Measurements from ENCODE around the gene LEKR1. TPM values are rescaled to one million over a fixed set of nuclear protein-coding genes. Genes with fewer than 3 reads are reported as not detected.

The LEKR1 gene
- total and polyA plus RNA-seq, 9 of the 15 experiments (the other 6 are each of a cell fraction or from before 2014, with no cell fraction given), result 0.76 to 1.8 (median 1.2) TPM

DNA sequence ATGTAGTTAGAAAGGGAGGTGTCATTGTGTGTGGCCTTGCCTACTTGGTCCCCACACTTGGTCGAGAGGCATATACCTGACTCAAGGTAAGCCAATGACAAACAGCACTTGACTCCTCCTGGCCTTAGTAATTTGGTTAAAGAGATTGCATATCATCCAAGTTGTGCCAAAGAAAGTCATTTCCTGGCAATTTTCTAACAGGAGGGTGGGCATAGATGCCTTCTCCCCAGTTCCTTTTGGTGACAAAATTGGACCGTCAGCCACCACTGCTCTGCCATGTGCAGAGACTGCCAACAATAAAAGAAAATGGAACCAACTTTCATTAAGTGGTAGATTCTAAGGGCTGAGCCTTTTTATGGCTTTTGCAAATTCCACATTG, 7.9 kb upstream of the LEKR1 start:
- no peak for DNase-seq (ENCODE audit: extremely low read depth in 1 of 4, low spot score in 3 of 4)
- intact Hi-C loops (cut with micrococcal nuclease), result loop anchor here (5.0 to 10.0 kb wide), 2 partner anchors 131 to 263 kb away; partner anchors contain the start of gene SSR3
- FAIRE-seq, result no peak
- Histone ChIP-seq H3K27me3 (ENCODE audit: control insufficient read depth in 2 of 2, insufficient read depth in 2 of 2, low read length in 2 of 2) (no peaks in the 10 kb centered on the region), H3K79me2 (ENCODE audit: control insufficient read depth, insufficient read depth, low read length) (no peaks in the 10 kb centered on the region), H2AFZ (ENCODE audit: low read depth, low read length) (peak overlapping the region; percentile 97), H3K36me3 (ENCODE audit: control insufficient read depth, insufficient read depth, low read length) (no peaks in the 10 kb centered on the region), H3K4me1 (replicated peaks in 1 of 2; ENCODE audit: control insufficient read depth in 2 of 2, insufficient read depth in 2 of 2, low read length in 2 of 2) (peaks cover 10 to 14% of the 10 kb centered on the region in 2 experiments; a peak in 4 of 5 replicates), H3K27ac (ENCODE audit: extremely low read depth, low read depth, low read length) (no peak overlapping the region), H4K20me1 (replicated peaks; ENCODE audit: control insufficient read depth, insufficient read depth, low read length) (no peaks in the 10 kb centered on the region), H3K9me3 (replicated peaks; ENCODE audit: control insufficient read depth, insufficient read depth, low read depth, low read length) (no peaks in the 10 kb centered on the region), H3K9ac (ENCODE audit: insufficient read depth in 1 of 2, low read depth in 2 of 2, low read length in 2 of 2) (peak overlapping the region in 1 of 2 experiments; percentile 56; a peak in 1 of 4 replicates), H3K4me2 (ENCODE audit: insufficient read depth, low read length) (no peak overlapping the region), H3K9me1 (ENCODE audit: control insufficient read depth, insufficient read depth, low read length) (no peaks in the 10 kb centered on the region), H3K4me3 (no peak overlapping the region)
- 60% methylated on average over 2 of the region's 2 CpGs for WGBS (ENCODE audit: insufficient coverage, low coverage, missing lambda C conversion rate)
- ChIA-PET POLR2A (interaction anchor here (0.6 to 1.0 kb wide), 2 partner anchors 8 to 50 kb away, joined by 3 to 4 read pairs; no protein-coding TSS in a partner anchor), CTCF (ENCODE audit: low intra/inter-chr PET ratio) (no interaction called here)
- in situ Hi-C loops (cut with MboI), result no loop called here
- BruUV-seq (replicated peaks), result no TSS peak
- TF ChIP-seq ZNF589 (CRISPR knock-in tag; IDR thresholded peaks at IDR 0.05; ENCODE audit: low read depth), result no peak
- TF ChIP-seq PML (IDR thresholded peaks at IDR 0.05; ENCODE audit: low read length), result no peak
- no peak for TF ChIP-seq MAZ (CRISPR knock-in tag; conservative IDR thresholded peaks at IDR 0.05 in 1 of 2, IDR thresholded peaks at IDR 0.05 in 1 of 2)
- no peak for TF ChIP-seq POLR2A (conservative IDR thresholded peaks at IDR 0.05)
- ATAC-seq, result no peak

GRCh38 chr3:156818890-156819289, 7.3 kb upstream of the LEKR1 start:
- FAIRE-seq, result peak; percentile 67
- H3K4me1 ChIP-seq (replicated peaks in 1 of 2; ENCODE audit: control insufficient read depth in 2 of 2, insufficient read depth in 2 of 2, low read length in 2 of 2), result peaks cover 9 to 14% of the 10 kb centered on the region in 2 experiments; a peak in 4 of 5 replicates
- in situ Hi-C loops (cut with MboI), result no loop called here
- TF ChIP-seq, protein P1, sequence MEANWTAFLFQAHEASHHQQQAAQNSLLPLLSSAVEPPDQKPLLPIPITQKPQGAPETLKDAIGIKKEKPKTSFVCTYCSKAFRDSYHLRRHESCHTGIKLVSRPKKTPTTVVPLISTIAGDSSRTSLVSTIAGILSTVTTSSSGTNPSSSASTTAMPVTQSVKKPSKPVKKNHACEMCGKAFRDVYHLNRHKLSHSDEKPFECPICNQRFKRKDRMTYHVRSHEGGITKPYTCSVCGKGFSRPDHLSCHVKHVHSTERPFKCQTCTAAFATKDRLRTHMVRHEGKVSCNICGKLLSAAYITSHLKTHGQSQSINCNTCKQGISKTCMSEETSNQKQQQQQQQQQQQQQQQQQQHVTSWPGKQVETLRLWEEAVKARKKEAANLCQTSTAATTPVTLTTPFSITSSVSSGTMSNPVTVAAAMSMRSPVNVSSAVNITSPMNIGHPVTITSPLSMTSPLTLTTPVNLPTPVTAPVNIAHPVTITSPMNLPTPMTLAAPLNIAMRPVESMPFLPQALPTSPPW (CRISPR knock-in tag; IDR thresholded peaks at IDR 0.05), result peak; percentile 60; the same call in 1 of the 2 replicates
- TF ChIP-seq SMARCE1 (IDR thresholded peaks at IDR 0.05) (peak; percentile 63), XRCC3 (IDR thresholded peaks at IDR 0.05) (no peak), NR0B1 (IDR thresholded peaks at IDR 0.05; ENCODE audit: partially characterized antibody) (no peak)

More at GRCh38 chr3:156818890-156819289, 7.3 kb upstream of the LEKR1 start:
- H3K9me3 ChIP-seq (replicated peaks; ENCODE audit: control insufficient read depth, insufficient read depth, low read depth, low read length), result no peaks in the 10 kb centered on the region
- intact Hi-C loops (cut with micrococcal nuclease), result loop anchor here (5.0 to 10.0 kb wide), 2 partner anchors 132 to 264 kb away; partner anchors contain the start of gene SSR3
- H3K4me2 ChIP-seq (ENCODE audit: insufficient read depth, low read length), result no peak overlapping the region
- no peaks in the 10 kb centered on the region for H3K9me1 ChIP-seq (ENCODE audit: control insufficient read depth, insufficient read depth, low read length)
- DNase-seq (ENCODE audit: extremely low read depth in 1 of 4, low spot score in 3 of 4), result peak in 2 of 4 experiments; percentile 32
- H2AFZ ChIP-seq (ENCODE audit: low read depth, low read length), result peak overlapping the region; percentile 38; the same call in 1 of the 2 replicates
- BruUV-seq (replicated peaks), result no TSS peak
- ATAC-seq, result 0 out of 3 replicates have a peak, but pooled peaks have one; percentile 24
- H3K27me3 ChIP-seq (ENCODE audit: control insufficient read depth in 2 of 2, insufficient read depth in 2 of 2, low read length in 2 of 2), result no peaks in the 10 kb centered on the region
- no peaks in the 10 kb centered on the region for H4K20me1 ChIP-seq (replicated peaks; ENCODE audit: control insufficient read depth, insufficient read depth, low read length)
- no peak overlapping the region for H3K27ac ChIP-seq (ENCODE audit: extremely low read depth, low read depth, low read length)
- no peak overlapping the region for H3K4me3 ChIP-seq
- ChIA-PET CTCF (ENCODE audit: low intra/inter-chr PET ratio) (interaction anchor here (0.6 kb wide), 1 partner anchor 90 kb away, joined by 5 read pairs; no protein-coding TSS in a partner anchor), POLR2A (interaction anchor here (1.3 kb wide), 1 partner anchor 10 kb away, joined by 3 read pairs; no protein-coding TSS in a partner anchor)
- WGBS (ENCODE audit: insufficient coverage, low coverage, missing lambda C conversion rate), result 15% methylated on average over 3 of the region's 3 CpGs
- H3K9ac ChIP-seq (ENCODE audit: insufficient read depth in 1 of 2, low read depth in 2 of 2, low read length in 2 of 2), result no peak overlapping the region
- H3K79me2 ChIP-seq (ENCODE audit: control insufficient read depth, insufficient read depth, low read length), result no peaks in the 10 kb centered on the region
- no peaks in the 10 kb centered on the region for H3K36me3 ChIP-seq (ENCODE audit: control insufficient read depth, insufficient read depth, low read length)

Data from K562 (cell line).